ENCODE data around the gene SLAMF6. TPM values are rescaled to one million over a fixed set of nuclear protein-coding genes. Genes with fewer than 3 reads are reported as not detected.
"Not testable (repeated sequence)": the region's sequence is repeated elsewhere in the genome, so short reads cannot be mapped to it uniquely, and the experiment has no call there.

Gene SLAMF6
- total and polyA plus RNA-seq, 11 donors: 0.09 to 3.8 (median 0.30) TPM

GRCh38 chr1:160503087-160503486 is 20.0 kb downstream of the SLAMF6 start:
- intact Hi-C loops (cut with DNase I): no loop called here
- ATAC-seq: no peak
- DNase-seq: no peak
- peaks cover 0 to 48% (median 19%) of the 10 kb centered on the region in 12 donors for H3K9me3 ChIP-seq
- no peak overlapping the region for H3K4me3 ChIP-seq
- H3K4me1 ChIP-seq: peaks cover 0 to 23% (median 0%) of the 10 kb centered on the region in 12 donors
- peaks cover 0 to 4% (median 0%) of the 10 kb centered on the region in 9 donors for H3K27me3 ChIP-seq
- H3K36me3 ChIP-seq: no peaks in the 10 kb centered on the region
- TF ChIP-seq POLR2A (IDR thresholded peaks at IDR 0.05): no peak
- TF ChIP-seq CTCF (IDR thresholded peaks at IDR 0.05): no peak
- WGBS, 4 donors: 92 to 93% (median 92%) methylated on average over 6 of the region's 6 CpGs
- peak overlapping the region in 1 of 12 donors; percentile 7 for H3K27ac ChIP-seq

GRCh38 chr1:160500321-160500990 is 22.6 kb downstream of the SLAMF6 start:
- ATAC-seq (no peak), DNase-seq (no peak)
- peaks cover 0 to 23% (median 0%) of the 10 kb centered on the region in 12 donors for H3K4me1 ChIP-seq
- H3K36me3 ChIP-seq: no peaks in the 10 kb centered on the region
- H3K4me3 ChIP-seq: no peak overlapping the region
- H3K27ac ChIP-seq: peak overlapping the region in 2 of 12 donors; percentile 9 to 81
- peaks cover 0 to 4% (median 0%) of the 10 kb centered on the region in 9 donors for H3K27me3 ChIP-seq
- intact Hi-C loops (cut with DNase I): no loop called here
- WGBS, 4 donors: 48 to 57% (median 53%) methylated on average over 1 of the region's 1 CpG
- TF ChIP-seq POLR2A (IDR thresholded peaks at IDR 0.05): no peak
- TF ChIP-seq CTCF (IDR thresholded peaks at IDR 0.05): no peak
- peaks cover 0 to 21% (median 1%) of the 10 kb centered on the region in 12 donors for H3K9me3 ChIP-seq

GRCh38 chr1:160499631-160500030 is 23.4 kb downstream of the SLAMF6 start:
- Histone ChIP-seq H3K27me3 (peaks cover 0 to 4% (median 0%) of the 10 kb centered on the region in 9 donors), H3K4me3 (no peak overlapping the region), H3K27ac (peak overlapping the region in 1 of 12 donors; percentile 81), H3K4me1 (peaks cover 0 to 23% (median 0%) of the 10 kb centered on the region in 12 donors), H3K9me3 (peaks cover 0 to 15% (median 0%) of the 10 kb centered on the region in 12 donors), H3K36me3 (no peaks in the 10 kb centered on the region)
- TF ChIP-seq CTCF (IDR thresholded peaks at IDR 0.05) (no peak), POLR2A (IDR thresholded peaks at IDR 0.05) (no peak)
- ATAC-seq (peak; percentile 46 to 81 (median 64)), DNase-seq (no peak)
- intact Hi-C loops (cut with DNase I): no loop called here
- WGBS, 4 donors: 83 to 89% (median 87%) methylated on average over 1 of the region's 1 CpG

GRCh38 chr1:160498301-160499065 is 24.6 kb downstream of the SLAMF6 start:
- ATAC-seq; H3K4me3 ChIP-seq; intact Hi-C loops (cut with DNase I); H3K36me3 ChIP-seq; H3K27me3 ChIP-seq; DNase-seq: not testable (repeated sequence)
- Histone ChIP-seq H3K9me3 (peaks cover 0 to 13% (median 0%) of the 10 kb centered on the region in 12 donors), H3K27ac (peak overlapping the region in 1 of 12 donors; percentile 77), H3K4me1 (peaks cover 0 to 23% (median 0%) of the 10 kb centered on the region in 12 donors)
- 68 to 80% (median 73%) methylated on average over 3 of the region's 3 CpGs for WGBS, 4 donors
